Testis (tissue), 3 donors: ENCODE data around the gene HOXC9. TPM values are rescaled to one million over a fixed set of nuclear protein-coding genes. Genes with fewer than 3 reads are reported as not detected.
A peak's percentile ranks its signal among the peaks of the same experiment; 100 is the strongest.

Experiments
- DNase-seq: peaks from one replicate; pipeline ENCODE4 v3.0.0-alpha.2; 2019
- H3K27ac ChIP-seq, 2 donors: fragments of 200-600 bp; sonication (generic); one replicate each; pipeline ENCODE4 v1.5.1; 2019
- H3K27me3 ChIP-seq: fragments of 200-600 bp; sonication (generic); one replicate; pipeline ENCODE4 v1.5.1; 2019
- H3K36me3 ChIP-seq: fragments of 200-600 bp; sonication (generic); one replicate; pipeline ENCODE4 v1.5.1; 2017; ENCODE audit warnings: low read depth; ENCODE audit errors: missing control alignments
- H3K4me1 ChIP-seq: fragments of 200-600 bp; sonication (generic); one replicate; pipeline ENCODE4 v1.5.1; 2019
- H3K4me3 ChIP-seq, 2 donors: fragments of 200-600 bp; sonication (generic); one replicate each; pipeline ENCODE4 v1.5.1; 2017 to 2019
- H3K9me3 ChIP-seq: fragments of 200-600 bp; sonication (generic); one replicate; pipeline ENCODE4 v1.5.1; 2017
- POLR2A ChIP-seq: fragments of 450-650 bp; IDR thresholded peaks from one replicate; pipeline ENCODE4 v1.6.1; 2017; ENCODE audit warnings: antibody characterized with exemption, mild to moderate bottlenecking, moderate library complexity
- WGBS, 2 donors: methylation state at CpG; one replicate each; pipeline ENCODE4 v1.1.5; 2018; 5-methylcytosine and 5-hydroxymethylcytosine counted together
- intact Hi-C: fragments of 100-400 bp; cut with DNase I; formaldehyde crosslinking; loops from one replicate; pipeline ENCODE4 v1.15.1; 2023; ENCODE audit warnings: low total_unique reads
- polyA plus RNA-seq: library from polyadenylated mRNA; stranded (reverse); fragments of 350-450 nt; fragmentation: Illumina TruSeq; extraction: RNeasy Lipid Tissue Mini Kit (QIAGEN cat#74804); gene quantifications from one replicate; pipeline ENCODE4 v1.2.3, GENCODE V29; 2014; ENCODE audit warnings: low read depth, low replicate concordance; ENCODE audit not compliant: insufficient read depth
- total RNA-seq, 2 donors: library from RNA; depleted of rRNA; stranded (reverse); fragments of >200 nt; gene quantifications; one replicate each; pipeline ENCODE4 v1.2.3, GENCODE V29; 2016
- TF ChIP-seq, protein P1 (sequence below), 3 experiments: fragments of 450-650 bp in 2 of 3; fragments of 200-600 bp in 1 of 3; sonication (generic) in 1 of 3; IDR thresholded peaks; one replicate each; pipeline ENCODE4 v1.5.1; 2016 to 2019; ENCODE audit warnings: antibody characterized with exemption in 3 of 3, mild to moderate bottlenecking in 2 of 3, moderate library complexity in 1 of 3

Gene HOXC9
- total and polyA plus RNA-seq, 3 donors from 2014 or later: 2.4 to 7.8 (median 6.6) TPM

DNA sequence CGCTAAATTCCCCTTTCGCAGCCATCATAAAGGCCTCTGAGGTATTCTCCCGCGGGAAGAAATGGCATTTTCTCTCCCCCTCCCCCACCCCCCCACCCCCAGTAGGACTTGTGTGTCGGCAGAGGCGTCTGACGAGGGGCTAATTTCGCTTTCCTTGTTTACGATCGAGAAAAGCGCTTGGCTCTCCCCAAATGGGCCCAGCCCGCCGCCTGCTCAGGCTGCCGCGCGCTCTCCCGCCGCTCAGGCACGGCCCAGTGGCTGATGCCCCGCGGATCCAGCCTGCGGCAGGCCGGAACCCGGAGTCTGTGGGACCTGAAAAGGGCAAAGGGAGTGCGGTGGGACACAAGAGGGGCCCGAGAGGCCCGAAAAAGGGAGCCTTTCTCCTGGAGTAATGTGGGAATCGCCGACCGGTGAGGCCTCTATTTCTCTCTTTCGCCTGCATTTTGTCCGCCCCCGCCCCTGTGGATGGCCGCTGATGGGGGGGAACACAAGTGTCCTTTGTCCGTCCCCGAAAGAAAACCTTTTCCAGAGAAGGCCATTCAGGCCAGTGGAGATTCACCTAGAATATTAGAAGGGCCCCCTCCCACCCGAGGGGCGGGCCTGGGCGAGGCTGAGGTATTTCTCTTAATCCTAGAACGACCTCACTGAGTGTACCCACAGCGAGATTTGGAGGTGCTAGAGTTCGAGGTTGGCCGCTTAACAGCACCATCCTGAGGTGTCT is 19.3 kb downstream of the HOXC9 start:
- Histone ChIP-seq H3K27me3 (no peaks in the 10 kb centered on the region), H3K36me3 (no peaks in the 10 kb centered on the region), H3K4me1 (peaks cover 26% of the 10 kb centered on the region), H3K9me3 (no peaks in the 10 kb centered on the region), H3K4me3 (peak overlapping the region; percentile 51 to 72), H3K27ac (peak overlapping the region; percentile 89 to 95)
- TF ChIP-seq, protein P1, sequence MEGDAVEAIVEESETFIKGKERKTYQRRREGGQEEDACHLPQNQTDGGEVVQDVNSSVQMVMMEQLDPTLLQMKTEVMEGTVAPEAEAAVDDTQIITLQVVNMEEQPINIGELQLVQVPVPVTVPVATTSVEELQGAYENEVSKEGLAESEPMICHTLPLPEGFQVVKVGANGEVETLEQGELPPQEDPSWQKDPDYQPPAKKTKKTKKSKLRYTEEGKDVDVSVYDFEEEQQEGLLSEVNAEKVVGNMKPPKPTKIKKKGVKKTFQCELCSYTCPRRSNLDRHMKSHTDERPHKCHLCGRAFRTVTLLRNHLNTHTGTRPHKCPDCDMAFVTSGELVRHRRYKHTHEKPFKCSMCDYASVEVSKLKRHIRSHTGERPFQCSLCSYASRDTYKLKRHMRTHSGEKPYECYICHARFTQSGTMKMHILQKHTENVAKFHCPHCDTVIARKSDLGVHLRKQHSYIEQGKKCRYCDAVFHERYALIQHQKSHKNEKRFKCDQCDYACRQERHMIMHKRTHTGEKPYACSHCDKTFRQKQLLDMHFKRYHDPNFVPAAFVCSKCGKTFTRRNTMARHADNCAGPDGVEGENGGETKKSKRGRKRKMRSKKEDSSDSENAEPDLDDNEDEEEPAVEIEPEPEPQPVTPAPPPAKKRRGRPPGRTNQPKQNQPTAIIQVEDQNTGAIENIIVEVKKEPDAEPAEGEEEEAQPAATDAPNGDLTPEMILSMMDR (IDR thresholded peaks at IDR 0.05): no peak
- no peak for TF ChIP-seq POLR2A
- WGBS, 2 donors: 7 to 16% methylated on average over 25 to 43 of the region's 43 CpGs
- intact Hi-C loops: no loop called here
- DNase-seq: no peak

DNA sequence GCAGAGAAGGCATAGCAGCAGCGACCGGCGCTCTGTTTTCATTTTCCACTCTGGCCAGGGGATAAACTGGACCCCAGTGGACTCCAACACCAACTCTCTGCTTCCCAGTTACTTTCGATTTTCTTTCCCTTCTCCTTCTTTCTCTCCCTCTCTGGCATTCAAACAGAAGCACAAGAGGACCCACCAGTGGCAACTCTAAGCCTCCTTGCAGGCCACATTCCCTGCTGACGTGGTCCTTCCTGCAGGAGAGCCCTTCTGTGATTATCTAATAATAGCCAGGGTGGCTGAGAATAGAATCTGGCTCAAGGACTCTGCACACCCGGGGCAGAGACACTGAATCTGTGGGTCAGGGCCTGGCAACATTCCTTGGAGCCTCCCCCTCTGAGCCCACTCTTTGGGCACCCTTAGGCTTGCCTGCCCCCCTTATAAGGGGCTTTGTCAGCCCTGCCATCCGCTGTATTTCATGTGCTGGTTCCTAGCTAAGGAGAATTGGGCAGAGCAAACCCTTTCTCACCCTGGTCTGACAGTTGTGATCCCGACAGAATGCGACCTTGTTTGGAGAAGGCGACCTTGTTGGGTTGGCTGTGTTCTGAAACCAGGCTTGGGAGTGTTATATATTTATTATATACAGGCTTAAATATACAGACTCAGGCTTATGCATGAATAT is 20.1 kb downstream of the HOXC9 start:
- peak; percentile 58 for DNase-seq
- Histone ChIP-seq H3K4me1 (peaks cover 27% of the 10 kb centered on the region), H3K27ac (peak overlapping the region; percentile 89 to 95), H3K9me3 (no peaks in the 10 kb centered on the region), H3K4me3 (peak overlapping the region; percentile 51 to 72), H3K36me3 (no peaks in the 10 kb centered on the region), H3K27me3 (no peaks in the 10 kb centered on the region)
- TF ChIP-seq POLR2A: no peak
- TF ChIP-seq, protein P1 (IDR thresholded peaks at IDR 0.05): no peak
- intact Hi-C loops: no loop called here
- 9 to 16% methylated on average over 10 of the region's 10 CpGs for WGBS, 2 donors

DNA sequence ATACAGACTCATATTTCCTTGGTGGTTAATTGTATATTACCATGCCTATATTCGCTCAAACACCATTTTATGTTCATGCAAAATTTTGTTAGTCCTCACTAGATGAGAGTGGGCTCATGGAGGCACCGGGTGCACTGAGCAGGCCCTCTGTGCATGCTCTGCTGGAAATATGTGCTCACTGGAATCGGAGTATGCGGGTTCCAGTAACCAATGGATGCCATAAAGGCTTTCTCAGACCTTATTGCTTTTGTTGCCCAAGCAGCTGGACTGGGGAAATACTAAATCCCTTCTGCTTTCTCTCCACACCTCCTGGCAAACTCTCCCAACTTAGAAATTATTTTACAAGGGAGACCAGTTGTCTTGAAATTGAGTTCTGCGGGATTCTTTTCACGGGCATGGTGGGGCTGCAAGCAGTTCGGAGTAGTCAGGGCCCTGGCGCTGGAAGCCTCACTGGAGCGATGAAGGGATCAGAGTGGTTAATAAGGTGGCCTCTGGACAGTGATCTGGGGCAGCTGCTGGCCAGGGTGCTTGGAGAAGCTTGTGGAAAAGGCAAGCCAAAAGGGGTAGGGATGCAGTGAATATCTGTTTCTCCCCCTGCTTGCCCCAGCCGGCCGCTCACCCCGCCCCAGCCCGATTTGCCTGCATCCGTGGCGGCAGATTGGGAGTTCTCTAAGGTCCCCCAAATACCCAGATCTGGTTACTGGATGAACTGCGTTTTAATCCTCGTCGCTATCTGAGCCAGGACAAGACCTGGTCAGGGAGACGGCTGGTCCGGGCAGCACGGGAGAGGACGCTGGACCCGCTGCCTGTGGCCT is 20.8 kb downstream of the HOXC9 start:
- H3K4me3 ChIP-seq: peak overlapping the region in 1 of 2 donors; percentile 72
- peaks cover 27% of the 10 kb centered on the region for H3K4me1 ChIP-seq
- H3K27me3 ChIP-seq: no peaks in the 10 kb centered on the region
- intact Hi-C loops: no loop called here
- H3K27ac ChIP-seq: peak overlapping the region; percentile 62 to 89
- no peaks in the 10 kb centered on the region for H3K9me3 ChIP-seq
- no peaks in the 10 kb centered on the region for H3K36me3 ChIP-seq
- WGBS, 2 donors: 51 to 52% methylated on average over 23 of the region's 23 CpGs
- TF ChIP-seq, protein P1 (IDR thresholded peaks at IDR 0.05): no peak
- no peak for TF ChIP-seq POLR2A
- no peak for DNase-seq

DNA sequence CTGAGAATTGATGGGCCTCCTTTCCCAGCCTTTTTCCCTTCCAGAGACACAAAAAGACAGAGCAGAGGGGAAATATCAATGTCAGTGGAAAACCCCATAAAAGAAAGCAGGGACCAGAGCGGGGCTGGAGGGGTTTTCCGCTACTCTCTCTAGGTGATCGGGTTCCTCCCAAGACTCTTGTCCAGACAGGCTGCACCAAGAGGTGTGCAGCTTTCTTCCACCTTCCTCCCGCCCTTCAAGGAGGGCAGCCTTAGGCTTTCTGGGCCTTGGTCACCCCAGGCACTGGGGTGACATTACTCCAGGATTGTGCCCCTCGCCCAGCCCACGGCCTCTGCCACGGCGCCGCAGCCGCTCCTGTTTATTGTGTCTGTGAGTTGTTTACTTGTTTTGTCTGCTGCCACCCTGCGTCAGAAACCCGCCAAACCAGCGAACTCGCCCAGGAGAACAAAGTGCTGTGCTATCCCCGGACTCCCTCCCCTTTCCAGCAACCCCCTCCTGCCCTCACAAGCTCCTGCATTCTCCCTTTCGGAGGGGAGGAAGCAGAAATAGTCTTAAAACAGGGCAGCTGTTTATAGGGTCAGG is 21.6 kb downstream of the HOXC9 start:
- no peak for DNase-seq
- Histone ChIP-seq H3K4me1 (peaks cover 27% of the 10 kb centered on the region), H3K27ac (peak overlapping the region; percentile 62 to 82), H3K9me3 (no peaks in the 10 kb centered on the region), H3K4me3 (peak overlapping the region in 1 of 2 donors; percentile 72), H3K27me3 (no peaks in the 10 kb centered on the region), H3K36me3 (no peaks in the 10 kb centered on the region)
- TF ChIP-seq, protein P1 (IDR thresholded peaks at IDR 0.05): peak in 1 of 3 experiments; percentile 20
- no peak for TF ChIP-seq POLR2A
- WGBS, 2 donors: 38 to 45% methylated on average over 16 of the region's 16 CpGs
- intact Hi-C loops: no loop called here
